Calu3 (cell line): ENCODE data around the gene GALNT12. TPM values are rescaled to one million over a fixed set of nuclear protein-coding genes. Genes with fewer than 3 reads are reported as not detected.

Experiments used
- BruUV-seq: library from RNA; stranded (reverse); fragments of 400-500 nt; replicated peaks from 2 replicates; lab custom pipeline; 2021; lab: Mats Ljungman, UMichigan
- CTCF ChIA-PET: fragments of 300-600 bp; sonication (Branson Sonifier 250); formaldehyde crosslinking; loops from one replicate; lab custom pipeline; 2022; ENCODE audit warnings: antibody characterized with exemption; lab: Charles Lee
- DNase-seq: peaks from one replicate; pipeline ENCODE4 v3.0.0; 2022
- H3K27ac Mint-ChIP-seq: one replicate; pipeline ENCODE4 v1.8.0; 2022; ENCODE audit warnings: mixed read lengths; ENCODE audit not compliant: unreplicated experiment
- H3K27me3 Mint-ChIP-seq: one replicate; pipeline ENCODE4 v1.8.0; 2022; ENCODE audit warnings: mixed read lengths; ENCODE audit not compliant: unreplicated experiment
- H3K36me3 Mint-ChIP-seq: one replicate; pipeline ENCODE4 v1.8.0; 2022; ENCODE audit warnings: mild to moderate bottlenecking, moderate library complexity, mixed read lengths; ENCODE audit not compliant: insufficient read depth, unreplicated experiment
- H3K4me1 Mint-ChIP-seq: one replicate; pipeline ENCODE4 v1.8.0; 2022; ENCODE audit warnings: mild to moderate bottlenecking, low read depth, mixed read lengths; ENCODE audit not compliant: unreplicated experiment
- H3K4me3 Mint-ChIP-seq: one replicate; pipeline ENCODE4 v1.8.0; 2022; ENCODE audit warnings: mild to moderate bottlenecking, low read depth, moderate library complexity, mixed read lengths; ENCODE audit not compliant: unreplicated experiment
- H3K9me3 Mint-ChIP-seq: one replicate; pipeline ENCODE4 v1.8.0; 2022; ENCODE audit warnings: low read depth, mixed read lengths; ENCODE audit not compliant: unreplicated experiment
- intact Hi-C: fragments of 100-400 bp; cut with micrococcal nuclease; formaldehyde crosslinking; loops from one replicate; pipeline ENCODE4 v1.10.0; 2022; ENCODE audit not compliant: unreplicated experiment
- total RNA-seq: library from RNA; stranded (reverse); gene quantifications from 2 replicates; pipeline ENCODE4 v1.2.3, GENCODE V29; 2022
- TF ChIP-seq, protein P1 (sequence below): fragments of 200-600 bp; IDR thresholded peaks from one replicate; pipeline ENCODE4 v1.8.0; 2022; ENCODE audit warnings: antibody characterized with exemption; ENCODE audit not compliant: unreplicated experiment

The GALNT12 gene
- total RNA-seq, 1 experiment from 2014 or later = 49.2 TPM

- CTCF ChIA-PET = no interaction called here
- intact Hi-C loops = no loop called here
- no peak for DNase-seq
- Mint-ChIP-seq H3K36me3 (no peaks in the 10 kb centered on the region), H3K9me3 (no peaks in the 10 kb centered on the region), H3K27ac (no peak overlapping the region), H3K4me3 (no peak overlapping the region), H3K27me3 (no peaks in the 10 kb centered on the region), H3K4me1 (peaks cover 17% of the 10 kb centered on the region)
- BruUV-seq = no TSS peak
- TF ChIP-seq, protein P1, sequence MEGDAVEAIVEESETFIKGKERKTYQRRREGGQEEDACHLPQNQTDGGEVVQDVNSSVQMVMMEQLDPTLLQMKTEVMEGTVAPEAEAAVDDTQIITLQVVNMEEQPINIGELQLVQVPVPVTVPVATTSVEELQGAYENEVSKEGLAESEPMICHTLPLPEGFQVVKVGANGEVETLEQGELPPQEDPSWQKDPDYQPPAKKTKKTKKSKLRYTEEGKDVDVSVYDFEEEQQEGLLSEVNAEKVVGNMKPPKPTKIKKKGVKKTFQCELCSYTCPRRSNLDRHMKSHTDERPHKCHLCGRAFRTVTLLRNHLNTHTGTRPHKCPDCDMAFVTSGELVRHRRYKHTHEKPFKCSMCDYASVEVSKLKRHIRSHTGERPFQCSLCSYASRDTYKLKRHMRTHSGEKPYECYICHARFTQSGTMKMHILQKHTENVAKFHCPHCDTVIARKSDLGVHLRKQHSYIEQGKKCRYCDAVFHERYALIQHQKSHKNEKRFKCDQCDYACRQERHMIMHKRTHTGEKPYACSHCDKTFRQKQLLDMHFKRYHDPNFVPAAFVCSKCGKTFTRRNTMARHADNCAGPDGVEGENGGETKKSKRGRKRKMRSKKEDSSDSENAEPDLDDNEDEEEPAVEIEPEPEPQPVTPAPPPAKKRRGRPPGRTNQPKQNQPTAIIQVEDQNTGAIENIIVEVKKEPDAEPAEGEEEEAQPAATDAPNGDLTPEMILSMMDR = no peak
Observed at GRCh38 chr9:98766586-98766985, 40.9 kb upstream of the GALNT12 start.

DNA sequence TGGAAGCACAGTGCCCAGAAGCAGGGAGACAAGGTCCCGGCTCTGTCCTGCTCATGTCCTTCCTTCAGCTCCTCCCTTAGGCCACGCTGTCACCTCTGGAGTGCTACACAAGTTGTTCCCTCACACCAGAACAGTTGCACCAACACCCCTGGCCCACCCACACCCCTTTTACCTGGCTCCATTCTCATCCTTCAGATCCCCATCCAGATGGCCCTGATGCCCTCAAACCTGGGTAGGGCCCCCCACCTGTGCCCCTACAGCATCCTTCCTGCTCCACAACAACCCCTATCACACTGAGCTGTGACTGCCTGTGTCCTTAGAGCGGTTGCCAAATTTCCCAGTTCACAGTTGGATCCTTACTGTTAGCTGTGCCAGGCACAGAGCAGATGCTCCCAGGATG, 40.3 kb upstream of the GALNT12 start:
- Mint-ChIP-seq H3K4me3 (no peak overlapping the region), H3K4me1 (peaks cover 17% of the 10 kb centered on the region), H3K36me3 (no peaks in the 10 kb centered on the region), H3K27ac (no peak overlapping the region), H3K9me3 (no peaks in the 10 kb centered on the region), H3K27me3 (no peaks in the 10 kb centered on the region)
- TF ChIP-seq, protein P1 = no peak
- CTCF ChIA-PET = no interaction called here
- no peak for DNase-seq
- intact Hi-C loops = no loop called here
- BruUV-seq = no TSS peak

- Mint-ChIP-seq H3K4me1 (peaks cover 17% of the 10 kb centered on the region), H3K4me3 (no peak overlapping the region), H3K36me3 (peaks cover 5% of the 10 kb centered on the region), H3K27me3 (no peaks in the 10 kb centered on the region), H3K27ac (no peak overlapping the region), H3K9me3 (no peaks in the 10 kb centered on the region)
- no TSS peak for BruUV-seq
- intact Hi-C loops = no loop called here
- TF ChIP-seq, protein P1 = no peak
- CTCF ChIA-PET = no interaction called here
- no peak for DNase-seq
Observed at GRCh38 chr9:98767915-98768314, 39.6 kb upstream of the GALNT12 start.

- no peak for DNase-seq
- H3K27ac Mint-ChIP-seq = no peak overlapping the region
- CTCF ChIA-PET = no interaction called here
- H3K9me3 Mint-ChIP-seq = no peaks in the 10 kb centered on the region
- no peaks in the 10 kb centered on the region for H3K27me3 Mint-ChIP-seq
- H3K4me1 Mint-ChIP-seq = peaks cover 17% of the 10 kb centered on the region
- intact Hi-C loops = no loop called here
- no peak overlapping the region for H3K4me3 Mint-ChIP-seq
- no TSS peak for BruUV-seq
- TF ChIP-seq, protein P1 = no peak
- peaks cover 8% of the 10 kb centered on the region for H3K36me3 Mint-ChIP-seq
Observed at GRCh38 chr9:98768344-98768743, 39.1 kb upstream of the GALNT12 start.
